SK-N-SH (cell line): ENCODE measurements around the gene BRD2. TPM values are rescaled to one million over a fixed set of nuclear protein-coding genes. Genes with fewer than 3 reads are reported as not detected.

ENCODE experiments used
- CTCF ChIA-PET: fragments of 300-600, 350-600 bp; formaldehyde crosslinking; extraction: SDS; loops from one replicate; lab custom pipeline; 2021; lab: Yijun Ruan, JAX
- POLR2A ChIA-PET: fragments of 350-600 bp; sonication (Branson Sonifier 250); formaldehyde crosslinking; extraction: SDS; loops from one replicate; lab custom pipeline; 2020; ENCODE audit warnings: antibody characterized with exemption, inconsistent platforms; lab: Yijun Ruan, JAX
- DNase-seq: peaks from one replicate; pipeline ENCODE4 v3.0.0; 2012
- H2AFZ ChIP-seq: fragments of 200-600 bp; sonication (generic); 2 replicates; pipeline ENCODE4 v1.8.1; 2016; ENCODE audit warnings: antibody characterized with exemption, mild to moderate bottlenecking, low read depth
- H3F3A ChIP-seq: fragments of 200-600 bp; sonication (generic); replicated peaks from 2 replicates; pipeline ENCODE3; 2016; ENCODE audit warnings: antibody characterized with exemption, mild to moderate bottlenecking; ENCODE audit not compliant: insufficient read depth
- H3K27ac ChIP-seq, 2 experiments: fragments of 200-500 bp in 1 of 2; fragments of 200-600 bp in 1 of 2; sonication (Bioruptor generic) in 1 of 2; sonication (generic), shearing (Covaris generic) in 1 of 2; 2 replicates each; pipeline versions ENCODE4 v1.5.1 to v1.6.1; 2014 to 2016; ENCODE audit warnings: low read depth in 2 of 2, inconsistent platforms in 1 of 2, low read length in 1 of 2, mild to moderate bottlenecking in 1 of 2, mixed read lengths in 1 of 2
- H3K27me3 ChIP-seq: fragments of 200-600 bp; sonication (generic), shearing (Covaris generic); 2 replicates; pipeline ENCODE4 v1.6.1; 2016; ENCODE audit warnings: mixed run types; ENCODE audit not compliant: insufficient read depth
- H3K36me3 ChIP-seq, 2 experiments: fragments of 200-500 bp in 1 of 2; fragments of 200-600 bp in 1 of 2; sonication (Bioruptor generic) in 1 of 2; sonication (generic) in 1 of 2; replicated peaks in 1 of 2; 2 replicates each; pipeline versions ENCODE3 to v1.5.1; 2014 to 2016; ENCODE audit warnings: low read length in 1 of 2, mild to moderate bottlenecking in 1 of 2; ENCODE audit not compliant: insufficient read depth in 2 of 2, control insufficient read depth in 1 of 2
- H3K4me1 ChIP-seq, 2 experiments: fragments of 200-500 bp in 1 of 2; fragments of 200-600 bp in 1 of 2; sonication (Bioruptor generic) in 1 of 2; sonication (generic), shearing (Covaris generic) in 1 of 2; 2 replicates each; pipeline versions ENCODE4 v1.5.1 to v1.6.1; 2014 to 2016; ENCODE audit warnings: low read depth in 1 of 2, low read length in 1 of 2, mixed run types in 1 of 2; ENCODE audit not compliant: insufficient read depth in 2 of 2, control insufficient read depth in 1 of 2
- H3K4me2 ChIP-seq: fragments of 200-600 bp; sonication (generic), shearing (Covaris generic); 2 replicates; pipeline ENCODE4 v1.6.1; 2017; ENCODE audit warnings: mixed run types
- H3K4me3 ChIP-seq, 2 experiments: fragments of 200-500 bp in 1 of 2; fragments of 200-600 bp in 1 of 2; sonication (Bioruptor generic) in 1 of 2; sonication (generic), shearing (Covaris generic) in 1 of 2; 2 replicates each; pipeline versions ENCODE4 v1.5.1 to v1.8.1; 2014 to 2016; ENCODE audit warnings: low read depth in 2 of 2, inconsistent platforms in 1 of 2, low read length in 1 of 2, mild to moderate bottlenecking in 1 of 2, mixed read lengths in 1 of 2, moderate library complexity in 1 of 2
- H3K79me2 ChIP-seq: fragments of 200-600 bp; sonication (generic); 2 replicates; pipeline ENCODE4 v1.8.1; 2017; ENCODE audit warnings: mild to moderate bottlenecking; ENCODE audit not compliant: insufficient read depth
- H3K9ac ChIP-seq: fragments of 200-600 bp; sonication (generic); 2 replicates; pipeline ENCODE4 v1.6.1; 2017; ENCODE audit warnings: mixed run types
- H3K9me2 ChIP-seq: fragments of 200-600 bp; sonication (generic); 2 replicates; pipeline ENCODE4 v1.6.1; 2017; ENCODE audit warnings: mixed run types
- H3K9me3 ChIP-seq: fragments of 200-600 bp; sonication (generic); 2 replicates; pipeline ENCODE4 v1.6.1; 2017; ENCODE audit warnings: mixed run types, mild to moderate bottlenecking, moderate library complexity
- H4K20me1 ChIP-seq: fragments of 200-600 bp; sonication (generic); 2 replicates; pipeline ENCODE4 v1.6.1; 2017; ENCODE audit warnings: mild to moderate bottlenecking, mixed run types; ENCODE audit not compliant: insufficient read depth
- MXI1 ChIP-seq: IDR thresholded peaks from 2 replicates; pipeline ENCODE4 v1.6.1; 2012; ENCODE audit warnings: mild to moderate bottlenecking, low read depth, low read length, improper control_type of control experiment
- POLR2AphosphoS5 ChIP-seq: IDR thresholded peaks from 2 replicates; pipeline ENCODE4 v1.6.1; 2012; ENCODE audit warnings: low read depth, low read length
- SIN3A ChIP-seq: IDR thresholded peaks from 2 replicates; pipeline ENCODE4 v1.6.1; 2012; ENCODE audit warnings: low read depth, mild to moderate bottlenecking, low read length, moderate library complexity, borderline replicate concordance
- SMC3 ChIP-seq: IDR thresholded peaks from 2 replicates; pipeline ENCODE4 v1.6.1; 2012; ENCODE audit warnings: low read depth, low read length, improper control_type of control experiment
- YY1 ChIP-seq: IDR thresholded peaks from 2 replicates; pipeline ENCODE4 v1.4.0; 2012; ENCODE audit warnings: low read depth, mild to moderate bottlenecking
- WGBS: methylation state at CpG from one replicate; pipeline ENCODE4 v1.1.6; 2017; ENCODE audit warnings: low lambda C conversion rate; 5-methylcytosine and 5-hydroxymethylcytosine counted together
- polyA plus RNA-seq, 3 experiments: library from polyadenylated mRNA; depleted of rRNA; stranded (reverse); fragments of >200 nt; gene quantifications; 2 replicates each; pipeline ENCODE4 v1.2.3, GENCODE V29; 2012
- TF ChIP-seq, protein P1 (sequence below): fragments of 200-600 bp; sonication (generic); IDR thresholded peaks from 2 replicates; pipeline ENCODE4 v1.6.1; 2017; ENCODE audit warnings: antibody characterized with exemption, mild to moderate bottlenecking, moderate library complexity

BRD2 gene
- polyA plus RNA-seq, 1 of the 3 experiments (the other 2 are of a cell fraction), result 104 TPM

DNA sequence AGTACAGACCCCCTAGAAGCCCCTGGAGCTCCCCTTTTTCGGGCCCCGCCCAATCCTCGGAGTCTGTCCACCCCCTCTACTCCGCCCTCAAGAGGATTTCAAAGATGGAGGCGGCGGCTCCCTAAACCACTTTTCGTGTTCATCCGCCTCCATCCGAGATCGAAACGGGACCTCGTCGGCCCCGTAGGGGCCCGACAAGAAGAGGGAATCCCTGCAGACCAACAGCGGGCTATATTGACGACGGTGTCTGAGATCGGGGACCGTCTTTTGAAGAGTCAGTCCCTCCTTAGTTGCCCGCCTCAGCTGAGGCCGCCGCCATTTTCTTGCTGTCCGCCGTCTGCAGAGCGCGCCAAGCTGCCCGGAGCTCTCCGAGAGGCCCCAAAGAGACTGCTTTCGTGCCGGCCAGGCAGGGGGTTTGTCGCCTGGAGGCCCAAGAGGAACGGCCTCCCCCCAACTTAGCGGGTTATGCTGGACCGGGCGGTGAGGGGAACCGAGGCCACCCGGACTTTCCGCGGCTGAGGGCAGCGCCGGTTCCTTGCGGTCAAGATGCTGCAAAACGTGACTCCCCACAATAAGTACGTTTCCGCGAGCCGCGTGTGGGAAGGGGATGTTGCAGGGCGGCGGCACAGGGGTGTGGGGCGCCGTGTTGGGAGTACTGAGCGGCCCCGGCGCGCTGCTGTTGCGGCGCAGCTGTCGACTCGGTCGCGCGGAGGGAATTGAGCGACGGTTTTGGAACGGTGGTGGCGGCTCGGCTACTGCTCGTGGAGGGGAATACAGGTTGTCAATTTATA, 4.2 kb downstream of the BRD2 start:
- Histone ChIP-seq H2AFZ (no peak overlapping the region), H3K79me2 (peaks cover 79% of the 10 kb centered on the region), H3K4me1 (peaks cover 22 to 26% of the 10 kb centered on the region in 2 experiments; a peak in 3 of 4 replicates), H3K27me3 (no peaks in the 10 kb centered on the region), H3K27ac (peak overlapping the region; percentile 74 to 76), H3K9me3 (no peaks in the 10 kb centered on the region), H3F3A (peaks cover 60% of the 10 kb centered on the region), H4K20me1 (peaks cover 55% of the 10 kb centered on the region), H3K4me3 (peak overlapping the region; percentile 62 to 88), H3K9me2 (no peaks in the 10 kb centered on the region), H3K4me2 (peak overlapping the region; percentile 94), H3K36me3 (peaks cover 49 to 57% of the 10 kb centered on the region in 2 experiments), H3K9ac (peak overlapping the region; percentile 92)
- peak; percentile 78 for DNase-seq
- ChIA-PET POLR2A (interaction anchor here (0.7 to 4.7 kb wide), 30 partner anchors 8 to 1431 kb away, joined by 3 to 50 read pairs (median 7); partner anchors contain the start of genes ATF6B, ATP6V1G2, B3GALT4 and DDX39B), CTCF (interaction anchor here (0.6 to 12.0 kb wide), 11 partner anchors 9 to 276 kb away, joined by 3 to 203 read pairs (median 7); partner anchors contain the start of genes HLA-DMA and TAP2)
- WGBS, result under 1% methylated on average over 51 of the region's 70 CpGs
- TF ChIP-seq, protein P1, sequence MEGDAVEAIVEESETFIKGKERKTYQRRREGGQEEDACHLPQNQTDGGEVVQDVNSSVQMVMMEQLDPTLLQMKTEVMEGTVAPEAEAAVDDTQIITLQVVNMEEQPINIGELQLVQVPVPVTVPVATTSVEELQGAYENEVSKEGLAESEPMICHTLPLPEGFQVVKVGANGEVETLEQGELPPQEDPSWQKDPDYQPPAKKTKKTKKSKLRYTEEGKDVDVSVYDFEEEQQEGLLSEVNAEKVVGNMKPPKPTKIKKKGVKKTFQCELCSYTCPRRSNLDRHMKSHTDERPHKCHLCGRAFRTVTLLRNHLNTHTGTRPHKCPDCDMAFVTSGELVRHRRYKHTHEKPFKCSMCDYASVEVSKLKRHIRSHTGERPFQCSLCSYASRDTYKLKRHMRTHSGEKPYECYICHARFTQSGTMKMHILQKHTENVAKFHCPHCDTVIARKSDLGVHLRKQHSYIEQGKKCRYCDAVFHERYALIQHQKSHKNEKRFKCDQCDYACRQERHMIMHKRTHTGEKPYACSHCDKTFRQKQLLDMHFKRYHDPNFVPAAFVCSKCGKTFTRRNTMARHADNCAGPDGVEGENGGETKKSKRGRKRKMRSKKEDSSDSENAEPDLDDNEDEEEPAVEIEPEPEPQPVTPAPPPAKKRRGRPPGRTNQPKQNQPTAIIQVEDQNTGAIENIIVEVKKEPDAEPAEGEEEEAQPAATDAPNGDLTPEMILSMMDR, result no peak
- TF ChIP-seq YY1, result peak; percentile 90

DNA sequence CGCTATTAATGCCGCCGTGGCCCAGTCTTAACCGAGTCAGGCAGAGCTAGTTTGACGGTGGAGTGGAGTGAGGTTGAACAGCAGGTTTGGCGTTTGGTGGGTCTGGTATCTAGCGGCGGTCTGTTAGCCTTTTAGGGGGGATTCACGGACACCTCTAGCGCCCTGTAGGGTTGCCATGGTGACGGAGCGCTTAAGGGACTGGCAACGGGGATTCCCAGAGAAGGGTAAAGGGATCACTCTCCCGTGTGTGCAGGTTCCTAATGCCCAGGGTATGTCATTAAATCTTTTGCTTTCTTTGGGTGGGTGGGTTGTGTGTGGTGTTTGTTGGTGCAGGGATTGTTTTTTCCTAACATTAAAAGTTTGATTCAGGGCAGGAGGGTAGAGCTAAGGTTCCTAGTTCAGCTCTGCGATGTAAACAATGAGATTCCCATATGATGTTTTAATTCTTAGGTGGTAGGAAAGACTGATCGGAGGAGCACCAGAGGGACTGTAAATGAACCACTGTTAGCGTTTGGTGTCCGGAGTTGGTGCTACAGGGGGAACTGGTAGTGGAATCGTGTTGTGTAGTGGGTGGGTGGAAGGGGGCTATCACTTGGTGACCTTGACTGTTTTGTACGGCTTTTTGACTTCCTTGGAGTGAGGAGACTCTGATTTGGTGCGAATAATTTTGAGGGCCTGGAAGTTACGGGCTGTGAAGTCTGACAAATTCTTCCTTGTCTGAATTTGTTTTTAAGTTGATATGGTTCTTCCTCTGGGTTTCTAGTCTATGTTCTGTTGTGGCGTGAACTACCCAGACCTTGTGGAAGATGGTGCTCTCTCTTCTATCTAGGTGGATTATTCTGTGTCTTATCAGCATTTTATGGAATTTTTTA, 5.0 kb downstream of the BRD2 start:
- POLR2A ChIA-PET, result interaction anchor here (1.0 to 4.7 kb wide), 6 partner anchors 9 to 1432 kb away, joined by 6 to 50 read pairs (median 11); partner anchors contain the start of genes DDX39B and TAP2
- Histone ChIP-seq H3K36me3 (peaks cover 57 to 66% of the 10 kb centered on the region in 2 experiments), H3K27me3 (no peaks in the 10 kb centered on the region), H2AFZ (no peak overlapping the region), H3K4me2 (peak overlapping the region; percentile 94), H3K4me1 (peaks cover 24 to 25% of the 10 kb centered on the region in 2 experiments; a peak in 3 of 4 replicates), H4K20me1 (peaks cover 63% of the 10 kb centered on the region), H3K4me3 (peak overlapping the region; percentile 62 to 88), H3K27ac (peak overlapping the region; percentile 74 to 76), H3K79me2 (peaks cover 80% of the 10 kb centered on the region), H3K9me2 (no peaks in the 10 kb centered on the region), H3K9me3 (no peaks in the 10 kb centered on the region), H3F3A (peaks cover 66% of the 10 kb centered on the region), H3K9ac (peak overlapping the region; percentile 92)
- TF ChIP-seq MXI1 (peak; percentile 5; the same call in 1 of the 2 replicates), SMC3 (no peak), POLR2AphosphoS5 (peak; percentile 9; the same call in 1 of the 2 replicates), SIN3A (0 out of 2 replicates have a peak, but pooled peaks have one; percentile 40)
- no peak for DNase-seq
- WGBS, result under 1% methylated on average over 23 of the region's 23 CpGs
- CTCF ChIA-PET, result interaction anchor here (1.2 to 12.0 kb wide), 7 partner anchors 9 to 105 kb away, joined by 4 to 203 read pairs (median 21); partner anchors contain the start of gene HLA-DMA
